Fibroblast of villous mesenchyme (primary cell): ENCODE measurements around the gene RMI2. TPM values are rescaled to one million over a fixed set of nuclear protein-coding genes. Genes with fewer than 3 reads are reported as not detected.
"Not testable (repeated sequence)": the region's sequence is repeated elsewhere in the genome, so short reads cannot be mapped to it uniquely, and the experiment has no call there.

Source experiments
- DNase-seq: peaks from one replicate; pipeline ENCODE4 v3.0.0-alpha.2; 2010; ENCODE audit warnings: low read depth
- H3K4me3 ChIP-seq: 2 replicates; pipeline ENCODE4 v1.5.1; 2011; ENCODE audit warnings: low read depth, mild to moderate bottlenecking, low read length
- CTCF ChIP-seq: IDR thresholded peaks from 2 replicates; pipeline ENCODE4 v1.5.1; 2012; ENCODE audit warnings: low read depth, mild to moderate bottlenecking, low read length; ENCODE audit not compliant: insufficient read depth
- total RNA-seq: library from RNA; depleted of rRNA; stranded (reverse); fragments of >200 nt; gene quantifications from 2 replicates; pipeline ENCODE4 v1.2.3, GENCODE V29; 2012

RMI2 gene
- total RNA-seq, 1 donor = 5.6 TPM

- TF ChIP-seq CTCF = no peak
- H3K4me3 ChIP-seq = no peak overlapping the region
- DNase-seq = no peak
These were observed 31.9 kb downstream of the RMI2 start for GRCh38 chr16:11377154-11377553.

GRCh38 chr16:11378951-11379350 lies 33.7 kb downstream of the RMI2 start:
- DNase-seq, H3K4me3 ChIP-seq: not testable (repeated sequence)

GRCh38 chr16:11379420-11379819 lies 34.2 kb downstream of the RMI2 start:
- no peak overlapping the region for H3K4me3 ChIP-seq
- TF ChIP-seq CTCF = no peak
- no peak for DNase-seq

- no peak overlapping the region for H3K4me3 ChIP-seq
- DNase-seq = no peak
- no peak for TF ChIP-seq CTCF
These were observed 35.6 kb downstream of the RMI2 start for GRCh38 chr16:11380836-11381235.

GRCh38 chr16:11383481-11384183 lies 38.4 kb downstream of the RMI2 start:
- DNase-seq = no peak
- TF ChIP-seq CTCF = no peak
- no peak overlapping the region for H3K4me3 ChIP-seq

- TF ChIP-seq CTCF = no peak
- H3K4me3 ChIP-seq = no peak overlapping the region
- no peak for DNase-seq
These were observed 39.1 kb downstream of the RMI2 start for GRCh38 chr16:11384184-11384955.

- no peak for TF ChIP-seq CTCF
- no peak for DNase-seq
- H3K4me3 ChIP-seq = no peak overlapping the region
These were observed 39.8 kb downstream of the RMI2 start for GRCh38 chr16:11384956-11385586.
